ENCODE measurements around the gene DEPDC5.

Gene DEPDC5

GRCh38 chr22:31726692-31727091, 27.1 kb upstream of the DEPDC5 start:
- DNase-seq (ENCODE audit: extremely low spot score), result no peak
- ChIA-PET CTCF (interaction anchor here (1.6 kb wide), 1 partner anchor 20 kb away, joined by 3 read pairs; no protein-coding TSS in a partner anchor), POLR2A (interaction anchor here (0.6 kb wide), 1 partner anchor 66 kb away, joined by 3 read pairs; no protein-coding TSS in a partner anchor)
- no peak for TF ChIP-seq CTCF (IDR thresholded peaks at IDR 0.05; ENCODE audit: control extremely low read depth, extremely low read depth, low read depth, missing control alignments)

GRCh38 chr22:31728857-31729256, 25.0 kb upstream of the DEPDC5 start:
- ChIA-PET CTCF (interaction anchor here (1.4 kb wide), 1 partner anchor 16 kb away, joined by 3 read pairs; no protein-coding TSS in a partner anchor), POLR2A (no interaction called here)
- no peak for TF ChIP-seq CTCF (IDR thresholded peaks at IDR 0.05; ENCODE audit: control extremely low read depth, extremely low read depth, low read depth, missing control alignments)

GRCh38 chr22:31730344-31730711, 23.5 kb upstream of the DEPDC5 start:
- ChIA-PET POLR2A (interaction anchor here (0.6 kb wide), 1 partner anchor 327 kb away, joined by 5 read pairs; no protein-coding TSS in a partner anchor), CTCF (interaction anchor here (0.9 to 1.3 kb wide), 2 partner anchors 19 to 34 kb away, joined by 3 read pairs; partner anchors contain the start of gene PRR14L)
- no peak for TF ChIP-seq CTCF (IDR thresholded peaks at IDR 0.05; ENCODE audit: control extremely low read depth, extremely low read depth, low read depth, missing control alignments)
- DNase-seq (ENCODE audit: extremely low spot score), result no peak

More at GRCh38 chr22:31728857-31729256, 25.0 kb upstream of the DEPDC5 start:
- DNase-seq (ENCODE audit: extremely low spot score), result no peak

- TF ChIP-seq CTCF (IDR thresholded peaks at IDR 0.05; ENCODE audit: control extremely low read depth, extremely low read depth, low read depth, missing control alignments), result no peak
- ChIA-PET POLR2A (no interaction called here), CTCF (interaction anchor here (1.1 kb wide), 1 partner anchor 27 kb away, joined by 4 read pairs; no protein-coding TSS in a partner anchor)
- no peak for DNase-seq (ENCODE audit: extremely low spot score)
Observed at GRCh38 chr22:31732089-31732829, 21.6 kb upstream of the DEPDC5 start.

- POLR2A ChIA-PET, result no interaction called here
- CTCF ChIA-PET, result interaction anchor here (1.1 kb wide), 1 partner anchor 25 kb away, joined by 4 read pairs; no protein-coding TSS in a partner anchor
- TF ChIP-seq CTCF (IDR thresholded peaks at IDR 0.05; ENCODE audit: control extremely low read depth, extremely low read depth, low read depth, missing control alignments), result no peak
- DNase-seq (ENCODE audit: extremely low spot score), result no peak
Observed at GRCh38 chr22:31733580-31734079, 20.2 kb upstream of the DEPDC5 start.

- CTCF ChIA-PET, result interaction anchor here (1.2 kb wide), 1 partner anchor 54 kb away, joined by 3 read pairs; no protein-coding TSS in a partner anchor
- DNase-seq (ENCODE audit: extremely low spot score), result no peak
- POLR2A ChIA-PET, result no interaction called here
- TF ChIP-seq CTCF (IDR thresholded peaks at IDR 0.05; ENCODE audit: control extremely low read depth, extremely low read depth, low read depth, missing control alignments), result no peak
Observed at GRCh38 chr22:31734512-31734911, 19.3 kb upstream of the DEPDC5 start.
